Cardiac muscle cell (in vitro differentiated cells and primary cell): ENCODE measurements around the gene SMTNL2. TPM values are rescaled to one million over a fixed set of nuclear protein-coding genes. Genes with fewer than 3 reads are reported as not detected.
"Not testable (repeated sequence)": the region's sequence is repeated elsewhere in the genome, so short reads cannot be mapped to it uniquely, and the experiment has no call there.

Experiments used
- DNase-seq, 2 donors: peaks; one replicate each; pipeline versions ENCODE4 v3.0.0 to v3.0.0-alpha.2; 2010 to 2017; ENCODE audit warnings: low read depth in 1 of 2, low spot score in 1 of 2
- H3K27ac ChIP-seq: fragments of 200-600 bp; sonication (generic); 2 replicates; pipeline ENCODE4 v1.5.1; 2016
- H3K27me3 ChIP-seq: fragments of 200-600 bp; sonication (generic); 2 replicates; pipeline ENCODE4 v1.6.0; 2016; ENCODE audit warnings: control low read depth
- H3K36me3 ChIP-seq: fragments of 200-600 bp; sonication (generic); 2 replicates; pipeline ENCODE4 v1.5.1; 2016; ENCODE audit warnings: control low read depth
- H3K4me1 ChIP-seq: fragments of 200-600 bp; sonication (generic); 2 replicates; pipeline ENCODE4 v1.8.1; 2017; ENCODE audit warnings: low read depth, mild to moderate bottlenecking, mixed run types
- H3K4me3 ChIP-seq: fragments of 200-600 bp; sonication (generic); 2 replicates; pipeline ENCODE4 v1.5.1; 2016; ENCODE audit warnings: mild to moderate bottlenecking
- H3K9me3 ChIP-seq: fragments of 200-600 bp; sonication (generic); 2 replicates; pipeline ENCODE4 v1.5.1; 2017; ENCODE audit warnings: low read depth, mild to moderate bottlenecking, control low read depth
- CTCF ChIP-seq: IDR thresholded peaks from 2 replicates; pipeline ENCODE4 v1.5.1; 2012; ENCODE audit warnings: low read depth, mild to moderate bottlenecking, low read length
- polyA plus RNA-seq: library from polyadenylated mRNA; unstranded; fragments of >200 nt; fragmentation: Nextera tagmentation; extraction: Ambion mirVana; gene quantifications from 2 replicates; pipeline ENCODE4 v1.2.1, GENCODE V29; 2016
- total RNA-seq: library from RNA; depleted of rRNA; stranded (reverse); fragments of >200 nt; gene quantifications from 2 replicates; pipeline ENCODE4 v1.2.3, GENCODE V29; 2016

SMTNL2 gene
- total and polyA plus RNA-seq, 2 experiments from 2014 or later, result 184 to 269 TPM

- H3K4me3 ChIP-seq, result no peak overlapping the region
- H3K27ac ChIP-seq, result peak overlapping the region; percentile 93
- peak; percentile 31 to 86 for DNase-seq
Observed at GRCh38 chr17:4576729-4577322, 7.5 kb upstream of the SMTNL2 start.

GRCh38 chr17:4577386-4577993, 6.8 kb upstream of the SMTNL2 start:
- peak in 1 of 2 donors; percentile 41 for DNase-seq

More at GRCh38 chr17:4576729-4577322, 7.5 kb upstream of the SMTNL2 start:
- no peak for TF ChIP-seq CTCF
- Histone ChIP-seq H3K36me3 (no peaks in the 10 kb centered on the region), H3K9me3 (no peaks in the 10 kb centered on the region), H3K27me3 (no peaks in the 10 kb centered on the region), H3K4me1 (peaks cover 30% of the 10 kb centered on the region)

GRCh38 chr17:4578349-4578748, 6.0 kb upstream of the SMTNL2 start:
- not testable (repeated sequence) for H3K27ac ChIP-seq, H3K36me3 ChIP-seq, H3K4me3 ChIP-seq, DNase-seq, H3K9me3 ChIP-seq, H3K27me3 ChIP-seq
- peaks cover 45% of the 10 kb centered on the region for H3K4me1 ChIP-seq

More at GRCh38 chr17:4577386-4577993, 6.8 kb upstream of the SMTNL2 start:
- peak overlapping the region; percentile 93 for H3K27ac ChIP-seq
- H3K4me3 ChIP-seq, result no peak overlapping the region
- no peaks in the 10 kb centered on the region for H3K27me3 ChIP-seq
- no peak for TF ChIP-seq CTCF
- no peaks in the 10 kb centered on the region for H3K9me3 ChIP-seq
- no peaks in the 10 kb centered on the region for H3K36me3 ChIP-seq
- peaks cover 36% of the 10 kb centered on the region for H3K4me1 ChIP-seq

GRCh38 chr17:4579678-4580077, 4.7 kb upstream of the SMTNL2 start:
- Histone ChIP-seq H3K4me3 (no peak overlapping the region), H3K4me1 (peaks cover 42% of the 10 kb centered on the region), H3K9me3 (no peaks in the 10 kb centered on the region), H3K27ac (no peak overlapping the region), H3K36me3 (no peaks in the 10 kb centered on the region), H3K27me3 (no peaks in the 10 kb centered on the region)
- DNase-seq, result no peak
- no peak for TF ChIP-seq CTCF

- no peak overlapping the region for H3K4me3 ChIP-seq
- H3K27me3 ChIP-seq, result no peaks in the 10 kb centered on the region
- peaks cover 42% of the 10 kb centered on the region for H3K4me1 ChIP-seq
- no peaks in the 10 kb centered on the region for H3K36me3 ChIP-seq
- no peak for DNase-seq
- no peak for TF ChIP-seq CTCF
- no peaks in the 10 kb centered on the region for H3K9me3 ChIP-seq
- H3K27ac ChIP-seq, result no peak overlapping the region
Observed at GRCh38 chr17:4580291-4580690, 4.0 kb upstream of the SMTNL2 start.

GRCh38 chr17:4582101-4582501, 2.2 kb upstream of the SMTNL2 start:
- Histone ChIP-seq H3K36me3 (no peaks in the 10 kb centered on the region), H3K4me3 (no peak overlapping the region), H3K27ac (no peak overlapping the region), H3K9me3 (no peaks in the 10 kb centered on the region), H3K27me3 (no peaks in the 10 kb centered on the region), H3K4me1 (peaks cover 40% of the 10 kb centered on the region)
- TF ChIP-seq CTCF, result no peak
- DNase-seq, result no peak
